ENCODE results near the gene DSEL.

The DSEL gene

GRCh38 chr18:67516539-67517443, at the start of gene DSEL:
DSEL (minus strand) TSS chr18:67516720; CDS start chr18:67514608, 2,112 bp downstream.
- peak; percentile 100 for DNase-seq (ENCODE audit: low spot score)

GRCh38 chr18:67553437-67553836, 36.9 kb upstream of the DSEL start:
- no peak for DNase-seq (ENCODE audit: low spot score)

GRCh38 chr18:67550872-67551520, 34.5 kb upstream of the DSEL start:
- DNase-seq (ENCODE audit: low spot score) = no peak

- no peak for DNase-seq (ENCODE audit: low spot score)
Observed at GRCh38 chr18:67549946-67550345, 33.4 kb upstream of the DSEL start.

- DNase-seq (ENCODE audit: low spot score) = no peak
Observed at GRCh38 chr18:67545681-67546080, 29.2 kb upstream of the DSEL start.

GRCh38 chr18:67540559-67540958, 24.0 kb upstream of the DSEL start:
- DNase-seq (ENCODE audit: low spot score) = no peak

- DNase-seq (ENCODE audit: low spot score) = no peak
Observed at GRCh38 chr18:67531929-67532328, 15.4 kb upstream of the DSEL start.

GRCh38 chr18:67525328-67526099, 9.0 kb upstream of the DSEL start:
- DNase-seq (ENCODE audit: low spot score) = no peak

GRCh38 chr18:67520351-67520921, 3.9 kb upstream of the DSEL start:
- DNase-seq (ENCODE audit: low spot score) = no peak

GRCh38 chr18:67519592-67519991, 3.1 kb upstream of the DSEL start:
- no peak for DNase-seq (ENCODE audit: low spot score)

GRCh38 chr18:67518566-67518965, 2.0 kb upstream of the DSEL start:
- no peak for DNase-seq (ENCODE audit: low spot score)

- DNase-seq (ENCODE audit: low spot score) = peak; percentile 41
Observed at GRCh38 chr18:67517444-67517765, 885 bp upstream of the DSEL start.

GRCh38 chr18:67515942-67516538, 480 bp downstream of the DSEL start:
- DNase-seq (ENCODE audit: low spot score) = peak; percentile 94

- DNase-seq (ENCODE audit: low spot score) = no peak
Observed at GRCh38 chr18:67514901-67515540, 1.5 kb downstream of the DSEL start.

- no peak for DNase-seq (ENCODE audit: low spot score)
Observed at GRCh38 chr18:67514465-67514864, 2.1 kb downstream of the DSEL start.

GRCh38 chr18:67513280-67513679, 3.2 kb downstream of the DSEL start:
- peak; percentile 43 for DNase-seq (ENCODE audit: low spot score)

GRCh38 chr18:67511840-67512239, 4.7 kb downstream of the DSEL start:
- no peak for DNase-seq (ENCODE audit: low spot score)

GRCh38 chr18:67510831-67511230, 5.7 kb downstream of the DSEL start:
- no peak for DNase-seq (ENCODE audit: low spot score)

- DNase-seq (ENCODE audit: low spot score) = no peak
Observed at GRCh38 chr18:67509741-67510391, 6.7 kb downstream of the DSEL start.

- no peak for DNase-seq (ENCODE audit: low spot score)
Observed at GRCh38 chr18:67508146-67508545, 8.4 kb downstream of the DSEL start.

GRCh38 chr18:67504739-67505138, 11.8 kb downstream of the DSEL start:
- no peak for DNase-seq (ENCODE audit: low spot score)

Data from D341Med (cell line).